DND-41 (cell line): ENCODE results near the gene CACNA1D.

ENCODE experiments used
- ATAC-seq: fragments of 200-7000 bp; cut with Tn5 transposase; 3 replicates; pipeline ENCODE4 v1.9.1; 2021; ENCODE audit warnings: low read depth; ENCODE audit not compliant: insufficient read depth
- DNase-seq: peaks from one replicate; pipeline ENCODE4 v3.0.0-alpha.2; 2020
- H2AFZ ChIP-seq: 2 replicates; pipeline ENCODE4 v1.6.0; 2012; ENCODE audit warnings: low read depth, low read length
- H3K27ac ChIP-seq: 2 replicates; pipeline ENCODE4 v1.5.1; 2012; ENCODE audit warnings: low read length, inconsistent platforms
- H3K27me3 ChIP-seq: fragments of 200-600 bp; sonication (generic); 2 replicates; pipeline ENCODE4 v1.6.0; 2012; ENCODE audit warnings: low read length, mild to moderate bottlenecking, inconsistent platforms; ENCODE audit not compliant: insufficient read depth, poor library complexity
- H3K36me3 ChIP-seq: 2 replicates; pipeline ENCODE4 v1.5.1; 2012; ENCODE audit warnings: low read length, inconsistent platforms; ENCODE audit not compliant: insufficient read depth
- H3K4me1 ChIP-seq: 2 replicates; pipeline ENCODE4 v1.5.1; 2012; ENCODE audit warnings: mild to moderate bottlenecking, low read length; ENCODE audit not compliant: insufficient read depth
- H3K4me2 ChIP-seq: 2 replicates; pipeline ENCODE4 v1.6.0; 2012; ENCODE audit warnings: mild to moderate bottlenecking, moderate library complexity, low read length, inconsistent platforms; ENCODE audit not compliant: insufficient read depth
- H3K4me3 ChIP-seq, 2 experiments: fragments of 200-600 bp in 1 of 2; shearing (Covaris generic) in 1 of 2; 2 replicates each; pipeline ENCODE4 v1.5.1; 2012 to 2016; ENCODE audit warnings: inconsistent platforms in 2 of 2, low read length in 2 of 2, mild to moderate bottlenecking in 2 of 2, low read depth in 1 of 2, moderate library complexity in 1 of 2
- H3K79me2 ChIP-seq: 2 replicates; pipeline ENCODE4 v1.6.0; 2012; ENCODE audit warnings: low read length, inconsistent platforms; ENCODE audit not compliant: insufficient read depth
- H3K9ac ChIP-seq: 2 replicates; pipeline ENCODE4 v1.6.0; 2012; ENCODE audit warnings: low read depth, mild to moderate bottlenecking, inconsistent platforms, low read length, moderate library complexity
- H3K9me3 ChIP-seq: 2 replicates; pipeline ENCODE4 v1.5.1; 2012; ENCODE audit warnings: low read length, moderate library complexity, mild to moderate bottlenecking, inconsistent platforms; ENCODE audit not compliant: insufficient read depth, severe bottlenecking
- H4K20me1 ChIP-seq: 2 replicates; pipeline ENCODE4 v1.6.0; 2012; ENCODE audit warnings: low read length; ENCODE audit not compliant: insufficient read depth
- EZH2 ChIP-seq: IDR thresholded peaks from 3 replicates; pipeline ENCODE4 v1.6.1; 2012; ENCODE audit warnings: borderline replicate concordance, low read depth, mild to moderate bottlenecking, moderate library complexity, low read length, inconsistent platforms; ENCODE audit not compliant: severe bottlenecking
- TF ChIP-seq, protein P1 (sequence below): IDR thresholded peaks from 2 replicates; pipeline ENCODE4 v1.5.1; 2012; ENCODE audit warnings: borderline replicate concordance, low read length, moderate library complexity, mild to moderate bottlenecking; ENCODE audit not compliant: poor library complexity, severe bottlenecking; ENCODE audit errors: extremely low read depth

CACNA1D gene

DNA sequence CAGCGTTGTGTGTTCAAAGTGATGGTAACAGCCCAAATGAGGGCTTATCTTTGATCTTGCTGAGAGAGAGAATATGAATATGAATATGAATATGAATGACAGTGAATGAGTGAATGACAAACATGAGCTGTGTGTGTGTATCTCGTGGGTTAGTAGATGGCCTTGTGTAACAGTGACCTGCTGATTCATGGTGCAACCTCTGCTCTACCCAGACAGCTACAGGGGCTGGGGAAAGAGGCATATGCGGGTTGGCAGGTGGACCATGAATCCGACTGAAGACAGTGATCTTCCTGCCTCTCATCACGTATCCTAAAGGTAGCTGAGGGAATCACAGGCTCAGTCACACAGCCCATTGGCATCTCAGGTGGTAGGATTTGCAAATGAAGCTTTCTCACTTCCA lies 293.6 kb downstream of the CACNA1D start:
- no peak for TF ChIP-seq EZH2
- TF ChIP-seq, protein P1, sequence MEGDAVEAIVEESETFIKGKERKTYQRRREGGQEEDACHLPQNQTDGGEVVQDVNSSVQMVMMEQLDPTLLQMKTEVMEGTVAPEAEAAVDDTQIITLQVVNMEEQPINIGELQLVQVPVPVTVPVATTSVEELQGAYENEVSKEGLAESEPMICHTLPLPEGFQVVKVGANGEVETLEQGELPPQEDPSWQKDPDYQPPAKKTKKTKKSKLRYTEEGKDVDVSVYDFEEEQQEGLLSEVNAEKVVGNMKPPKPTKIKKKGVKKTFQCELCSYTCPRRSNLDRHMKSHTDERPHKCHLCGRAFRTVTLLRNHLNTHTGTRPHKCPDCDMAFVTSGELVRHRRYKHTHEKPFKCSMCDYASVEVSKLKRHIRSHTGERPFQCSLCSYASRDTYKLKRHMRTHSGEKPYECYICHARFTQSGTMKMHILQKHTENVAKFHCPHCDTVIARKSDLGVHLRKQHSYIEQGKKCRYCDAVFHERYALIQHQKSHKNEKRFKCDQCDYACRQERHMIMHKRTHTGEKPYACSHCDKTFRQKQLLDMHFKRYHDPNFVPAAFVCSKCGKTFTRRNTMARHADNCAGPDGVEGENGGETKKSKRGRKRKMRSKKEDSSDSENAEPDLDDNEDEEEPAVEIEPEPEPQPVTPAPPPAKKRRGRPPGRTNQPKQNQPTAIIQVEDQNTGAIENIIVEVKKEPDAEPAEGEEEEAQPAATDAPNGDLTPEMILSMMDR, result no peak
- H2AFZ ChIP-seq, result no peak overlapping the region
- H4K20me1 ChIP-seq, result no peaks in the 10 kb centered on the region
- H3K4me3 ChIP-seq, result no peak overlapping the region
- ATAC-seq (no peak), DNase-seq (no peak)
- H3K36me3 ChIP-seq, result no peaks in the 10 kb centered on the region
- no peak overlapping the region for H3K9ac ChIP-seq
- H3K27me3 ChIP-seq, result peaks cover 3% of the 10 kb centered on the region
- H3K4me2 ChIP-seq, result no peak overlapping the region
- H3K9me3 ChIP-seq, result no peaks in the 10 kb centered on the region
- no peak overlapping the region for H3K27ac ChIP-seq
- H3K79me2 ChIP-seq, result no peaks in the 10 kb centered on the region
- no peaks in the 10 kb centered on the region for H3K4me1 ChIP-seq

DNA sequence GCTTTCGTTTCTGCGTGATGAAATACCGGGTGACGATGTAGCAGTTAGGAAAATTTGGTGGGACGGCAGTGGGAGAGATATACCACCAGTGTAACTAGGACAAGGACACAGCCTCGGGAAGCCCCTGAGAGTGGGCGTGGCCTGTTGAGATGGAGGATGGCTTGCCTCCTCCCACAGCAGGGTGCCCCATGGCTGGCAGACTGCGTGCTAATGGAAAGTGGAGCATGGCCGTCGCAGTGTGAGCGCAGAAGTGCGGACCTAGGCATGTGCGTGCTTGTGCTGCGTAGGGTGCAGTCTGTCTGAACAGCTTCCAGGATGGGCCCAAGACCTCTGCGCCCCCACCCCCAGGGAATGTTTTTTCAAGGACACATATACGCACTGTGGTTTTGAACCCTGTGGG lies 295.0 kb downstream of the CACNA1D start:
- H3K36me3 ChIP-seq, result no peaks in the 10 kb centered on the region
- DNase-seq (no peak), ATAC-seq (no peak)
- H3K9ac ChIP-seq, result no peak overlapping the region
- H3K9me3 ChIP-seq, result no peaks in the 10 kb centered on the region
- H3K79me2 ChIP-seq, result no peaks in the 10 kb centered on the region
- peaks cover 3% of the 10 kb centered on the region for H3K27me3 ChIP-seq
- no peak overlapping the region for H3K27ac ChIP-seq
- no peaks in the 10 kb centered on the region for H3K4me1 ChIP-seq
- TF ChIP-seq, protein P1, result no peak
- TF ChIP-seq EZH2, result no peak
- H3K4me3 ChIP-seq, result no peak overlapping the region
- H3K4me2 ChIP-seq, result no peak overlapping the region
- no peak overlapping the region for H2AFZ ChIP-seq
- no peaks in the 10 kb centered on the region for H4K20me1 ChIP-seq

DNA sequence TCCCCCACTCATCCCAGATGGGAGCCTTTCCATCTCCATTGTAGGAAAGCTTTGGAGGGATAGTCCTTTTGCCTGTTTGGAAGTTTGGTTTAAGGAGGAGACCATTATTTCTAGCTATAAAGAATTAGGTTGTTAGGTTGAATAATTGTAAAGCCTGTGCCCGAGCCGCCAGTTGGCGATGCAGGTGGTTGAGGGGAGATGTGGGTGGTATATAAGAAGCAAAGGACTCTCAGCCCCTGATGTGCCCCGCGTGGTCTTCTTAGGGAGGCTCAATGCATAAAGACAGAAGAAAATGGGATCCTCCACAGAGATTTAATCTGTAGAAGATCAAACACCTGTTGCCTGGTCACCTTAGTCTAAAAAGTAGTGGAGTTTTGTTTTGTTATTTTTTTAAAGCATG lies 296.1 kb downstream of the CACNA1D start:
- no peak overlapping the region for H3K4me2 ChIP-seq
- TF ChIP-seq, protein P1, result no peak
- peaks cover 3% of the 10 kb centered on the region for H3K27me3 ChIP-seq
- DNase-seq (no peak), ATAC-seq (no peak)
- no peaks in the 10 kb centered on the region for H3K4me1 ChIP-seq
- H3K27ac ChIP-seq, result no peak overlapping the region
- H2AFZ ChIP-seq, result no peak overlapping the region
- no peaks in the 10 kb centered on the region for H3K9me3 ChIP-seq
- no peak overlapping the region for H3K9ac ChIP-seq
- H3K36me3 ChIP-seq, result no peaks in the 10 kb centered on the region
- no peak overlapping the region for H3K4me3 ChIP-seq
- no peaks in the 10 kb centered on the region for H4K20me1 ChIP-seq
- no peaks in the 10 kb centered on the region for H3K79me2 ChIP-seq

DNA sequence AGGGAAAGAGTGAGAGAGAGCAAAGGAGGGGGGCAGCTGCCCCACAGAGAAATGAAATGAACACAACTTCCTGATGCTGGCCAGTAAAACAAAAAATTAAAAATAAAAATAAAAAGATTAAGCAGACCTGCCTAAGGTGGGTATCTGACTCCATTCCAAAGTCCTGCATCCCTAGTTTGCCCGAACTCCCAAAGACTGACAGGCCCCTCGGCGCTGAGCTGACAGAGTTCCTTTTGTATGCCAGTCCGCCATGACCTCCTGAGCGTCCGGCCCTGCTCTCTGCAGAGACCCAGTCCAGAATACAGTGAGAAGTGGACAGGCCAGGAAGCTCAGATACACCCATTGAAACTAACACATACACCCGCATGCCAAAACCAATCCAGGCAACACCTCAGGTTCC lies 296.9 kb downstream of the CACNA1D start:
- DNase-seq (no peak), ATAC-seq (no peak)
- no peak overlapping the region for H2AFZ ChIP-seq
- H3K4me3 ChIP-seq, result no peak overlapping the region
- no peak overlapping the region for H3K9ac ChIP-seq
- H3K27ac ChIP-seq, result no peak overlapping the region
- no peaks in the 10 kb centered on the region for H3K36me3 ChIP-seq
- TF ChIP-seq, protein P1, result no peak
- TF ChIP-seq EZH2, result no peak
- peaks cover 3% of the 10 kb centered on the region for H3K27me3 ChIP-seq
- no peaks in the 10 kb centered on the region for H3K9me3 ChIP-seq
- H4K20me1 ChIP-seq, result no peaks in the 10 kb centered on the region
- no peaks in the 10 kb centered on the region for H3K79me2 ChIP-seq
- no peak overlapping the region for H3K4me2 ChIP-seq
- no peaks in the 10 kb centered on the region for H3K4me1 ChIP-seq
